Fibroblast of skin of left biceps (primary cell): ENCODE measurements around the gene MPV17L.
"Not testable (repeated sequence)": the region's sequence is repeated elsewhere in the genome, so short reads cannot be mapped to it uniquely, and the experiment has no call there.

Experiments
- DNase-seq, 2 experiments: peaks; one replicate each; pipeline ENCODE4 v3.0.0-alpha.2; 2013; ENCODE audit warnings: low read depth in 2 of 2

MPV17L gene

DNA sequence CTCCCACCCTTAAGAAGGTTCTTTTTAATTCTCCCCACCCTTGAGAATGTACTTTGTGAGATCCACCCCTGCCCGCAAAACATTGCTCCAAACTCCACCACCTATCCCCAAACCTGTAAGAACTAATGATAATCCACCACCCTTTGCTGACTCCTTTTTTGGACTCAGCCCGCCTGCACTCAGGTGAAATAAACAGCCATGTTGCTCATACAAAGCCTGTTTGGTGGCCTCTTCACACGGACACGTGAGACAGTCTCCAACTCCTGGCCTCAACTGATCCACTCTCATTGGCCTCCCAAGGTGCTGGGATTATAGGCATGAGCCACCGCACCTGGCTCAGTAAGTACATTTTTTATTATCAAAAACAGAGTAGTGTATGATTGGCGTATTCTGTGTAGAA is 13.9 kb downstream of the MPV17L start:
- not testable (repeated sequence) for DNase-seq

- no peak for DNase-seq
These were observed 20.0 kb downstream of the MPV17L start for GRCh38 chr16:15415511-15415985.

GRCh38 chr16:15417197-15417596 is 21.6 kb downstream of the MPV17L start:
- no peak for DNase-seq

GRCh38 chr16:15418206-15418605 is 22.7 kb downstream of the MPV17L start:
- DNase-seq, result no peak

DNA sequence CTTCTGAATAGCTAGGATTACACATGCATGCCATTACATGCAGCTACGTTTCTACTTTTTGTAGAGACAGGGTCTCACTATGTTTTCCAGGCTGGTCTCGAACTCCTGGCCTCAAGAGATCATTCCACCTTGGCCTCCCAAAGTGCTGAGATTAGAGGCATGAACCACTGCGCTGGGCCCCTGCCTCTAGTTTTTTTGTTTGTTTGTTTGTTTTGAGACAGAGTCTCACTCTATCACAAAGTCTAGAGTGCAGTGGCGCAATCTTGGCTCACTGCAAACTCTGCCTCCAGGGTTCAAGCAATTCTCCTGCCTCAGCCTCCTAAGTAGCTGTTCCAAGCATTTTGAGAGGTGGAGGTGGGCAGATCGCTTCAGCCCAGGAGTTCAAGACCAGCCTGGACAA is 26.1 kb downstream of the MPV17L start:
- not testable (repeated sequence) for DNase-seq

GRCh38 chr16:15422222-15422621 is 26.7 kb downstream of the MPV17L start:
- DNase-seq, result no peak

- no peak for DNase-seq
These were observed 30.3 kb downstream of the MPV17L start for GRCh38 chr16:15425861-15426260.

GRCh38 chr16:15426796-15427195 is 31.2 kb downstream of the MPV17L start:
- DNase-seq, result no peak

DNA sequence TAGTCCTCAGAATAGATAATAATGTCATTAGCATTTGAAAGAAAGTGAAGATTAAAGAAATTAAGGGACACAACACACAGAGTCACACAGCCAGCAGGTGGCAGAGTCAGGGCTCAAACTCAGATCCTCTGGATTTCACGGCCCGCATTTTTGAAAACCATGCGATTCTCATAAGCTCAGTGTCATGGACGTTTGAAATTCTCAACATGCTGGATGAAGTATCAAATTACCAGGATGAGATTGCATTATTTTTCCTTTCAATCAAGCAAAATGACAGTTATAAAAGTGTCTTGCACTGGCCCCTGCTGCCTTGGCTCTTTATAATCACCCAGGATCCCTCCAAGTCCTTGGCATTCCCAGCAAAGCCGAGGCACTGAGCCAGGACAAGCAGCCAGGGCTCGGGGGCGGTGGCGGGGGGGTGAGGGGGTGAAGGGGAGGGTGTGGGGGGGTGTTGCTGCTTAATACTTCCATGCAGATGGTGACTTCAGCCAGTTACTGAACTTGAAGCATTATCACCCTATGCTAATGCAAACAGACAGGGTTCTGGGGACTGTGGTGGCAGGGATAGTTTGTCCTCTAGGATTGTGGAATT is 32.2 kb downstream of the MPV17L start:
- DNase-seq, result peak; percentile 73 to 77

DNA sequence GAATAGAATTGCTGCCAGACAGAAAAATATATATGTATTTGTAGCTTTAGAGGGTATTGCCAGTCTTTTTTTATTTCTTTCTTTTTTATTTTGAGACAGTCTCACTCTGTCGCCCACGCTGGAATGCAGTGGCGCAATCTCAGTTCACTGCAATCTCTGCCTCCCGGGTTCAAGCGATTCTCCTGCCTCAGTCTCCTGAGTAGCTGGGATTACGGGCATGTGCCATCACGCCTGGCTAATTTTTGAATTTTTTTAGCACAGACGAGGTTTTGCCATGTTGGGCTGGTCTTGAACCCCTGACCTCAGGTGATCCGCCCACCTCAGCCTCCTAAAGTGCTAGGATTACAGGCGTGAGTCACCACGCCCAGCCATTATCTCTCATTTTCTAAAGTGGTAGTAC is 35.3 kb downstream of the MPV17L start:
- not testable (repeated sequence) for DNase-seq

DNA sequence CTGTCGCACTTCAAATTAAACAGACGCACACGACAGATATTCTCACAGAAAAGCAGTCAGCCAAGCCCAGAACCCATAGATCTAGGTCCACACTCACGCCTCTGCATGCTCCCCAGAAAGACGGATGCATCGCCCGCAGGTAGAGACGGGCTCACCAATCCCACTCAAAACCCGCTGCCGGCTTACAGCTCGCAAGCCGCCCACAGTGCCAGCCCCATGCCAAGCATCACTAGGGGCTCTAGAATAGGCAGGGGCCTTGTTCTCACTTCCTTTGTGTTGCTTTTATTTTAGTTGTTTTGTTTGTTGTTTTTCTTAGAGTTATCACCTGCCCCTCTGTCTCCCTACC is 38.5 kb downstream of the MPV17L start:
- DNase-seq, result no peak

GRCh38 chr16:15434425-15435215 is 39.1 kb downstream of the MPV17L start, which contains the start of gene BMERB1:
TSS of gene BMERB1 (plus strand) at chr16:15434588. CDS start at chr16:15434654, 66 bp downstream.
- DNase-seq, result peak; percentile 55 to 58

DNA sequence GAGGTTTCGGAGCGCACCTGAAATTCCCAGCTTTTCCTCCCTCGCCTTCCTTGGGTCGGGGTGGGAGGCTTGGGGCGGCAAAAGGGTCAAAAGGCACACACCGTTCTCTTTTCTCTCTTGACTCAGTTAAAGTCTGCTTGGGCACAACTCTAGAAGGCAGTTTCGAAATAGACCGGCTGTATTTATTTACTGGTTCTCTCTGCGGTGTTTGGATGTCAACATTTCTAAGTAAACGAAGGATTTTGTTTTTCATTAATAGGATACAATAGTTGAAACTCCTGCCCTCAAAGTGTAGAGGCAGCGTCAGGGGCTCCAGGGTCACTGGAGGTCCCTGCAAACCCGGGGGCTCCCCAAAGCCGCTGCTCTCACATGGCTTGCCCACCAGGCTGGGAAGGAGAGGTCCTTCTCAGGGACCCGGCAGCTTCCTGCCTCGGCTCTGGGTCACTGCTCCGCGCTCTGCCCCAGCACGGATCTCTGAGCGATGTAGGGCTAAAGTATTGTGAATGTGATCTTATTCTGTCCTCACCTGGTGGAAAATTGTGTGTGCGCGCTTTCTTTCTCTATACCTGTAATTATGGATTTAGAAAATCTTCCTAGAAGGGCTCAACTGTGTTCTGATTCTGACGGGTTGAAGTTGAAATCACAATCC is 39.8 kb downstream of the MPV17L start:
- DNase-seq, result no peak

GRCh38 chr16:15439102-15439501 is 43.5 kb downstream of the MPV17L start:
- DNase-seq, result no peak

DNA sequence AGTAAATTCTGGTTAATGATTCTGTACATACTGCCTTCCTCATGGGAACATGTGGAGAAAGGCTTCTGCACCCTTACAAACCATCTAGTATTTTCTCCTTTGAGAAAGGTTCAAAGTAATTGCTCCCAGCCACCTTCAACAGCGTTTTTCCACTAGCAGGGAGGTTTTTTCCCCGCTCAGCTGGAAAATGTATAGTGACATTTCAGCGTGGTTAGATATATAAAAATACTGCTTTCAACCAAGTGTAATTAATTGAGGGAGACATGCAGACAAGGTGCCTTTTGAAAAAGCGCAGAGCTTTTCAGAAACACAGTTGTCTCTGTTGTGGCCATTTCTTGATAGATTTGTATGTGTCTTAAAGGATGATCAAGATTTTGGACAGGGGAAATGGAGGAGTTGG is 44.0 kb downstream of the MPV17L start:
- DNase-seq, result no peak

DNA sequence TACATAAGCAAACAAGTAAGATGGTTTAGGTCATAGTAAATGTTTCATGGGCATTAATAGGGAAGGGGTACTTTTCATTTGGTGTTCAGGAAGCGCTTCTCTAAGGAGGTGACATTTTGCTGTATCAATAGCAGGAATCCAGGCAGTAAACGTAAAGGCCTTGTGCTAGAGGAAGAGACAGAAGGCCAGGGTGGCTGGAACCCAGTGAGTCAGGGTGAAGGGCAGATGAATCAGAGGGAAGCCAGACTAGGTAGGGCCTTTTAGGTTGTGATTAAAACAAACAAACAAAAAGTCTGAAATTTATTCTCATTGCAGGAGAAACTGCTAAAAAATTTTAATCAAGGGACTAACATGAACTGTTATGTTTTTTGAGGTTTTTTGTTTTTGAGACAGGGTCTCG is 45.3 kb downstream of the MPV17L start:
- DNase-seq, result no peak

GRCh38 chr16:15442140-15442539 is 46.6 kb downstream of the MPV17L start:
- not testable (repeated sequence) for DNase-seq

- no peak for DNase-seq
These were observed 48.2 kb downstream of the MPV17L start for GRCh38 chr16:15443753-15444152.

DNA sequence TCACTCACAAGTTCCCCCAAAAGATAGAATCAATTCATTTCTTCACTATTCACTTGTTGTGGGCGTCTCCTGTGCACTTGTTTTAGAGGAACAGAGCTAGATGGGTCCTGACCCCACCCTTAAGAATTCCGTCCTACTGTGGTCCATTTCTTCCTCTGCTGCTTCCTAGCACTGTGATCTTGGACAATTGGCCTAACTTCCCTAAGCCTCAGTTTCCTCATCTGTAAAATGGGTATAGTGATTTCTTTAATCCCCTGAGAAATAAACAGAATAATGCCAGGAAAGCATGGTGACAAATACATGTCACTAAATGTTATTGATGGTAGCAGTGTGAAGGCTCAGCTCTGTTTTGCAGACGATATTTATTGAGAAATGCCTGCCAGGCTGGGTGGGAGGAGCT is 48.7 kb downstream of the MPV17L start:
- no peak for DNase-seq

DNA sequence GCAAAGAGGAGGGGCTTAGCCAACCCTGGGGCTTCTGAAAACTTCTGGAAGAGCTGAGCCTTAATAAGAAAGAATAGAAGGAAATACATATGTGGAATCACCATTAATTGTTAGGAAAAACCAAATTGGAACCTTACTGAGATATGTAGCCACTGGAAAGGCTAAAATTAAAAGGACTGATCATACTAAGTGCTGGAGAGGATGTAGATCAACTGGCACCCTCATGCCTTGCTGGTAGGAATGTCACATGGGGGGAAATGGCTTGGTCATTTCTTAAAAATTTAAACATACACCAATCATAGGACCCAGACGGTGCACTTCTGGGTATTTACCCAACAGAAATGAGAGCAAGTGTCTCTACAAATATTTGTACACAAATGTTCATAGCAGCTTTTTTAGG is 49.9 kb downstream of the MPV17L start:
- no peak for DNase-seq

DNA sequence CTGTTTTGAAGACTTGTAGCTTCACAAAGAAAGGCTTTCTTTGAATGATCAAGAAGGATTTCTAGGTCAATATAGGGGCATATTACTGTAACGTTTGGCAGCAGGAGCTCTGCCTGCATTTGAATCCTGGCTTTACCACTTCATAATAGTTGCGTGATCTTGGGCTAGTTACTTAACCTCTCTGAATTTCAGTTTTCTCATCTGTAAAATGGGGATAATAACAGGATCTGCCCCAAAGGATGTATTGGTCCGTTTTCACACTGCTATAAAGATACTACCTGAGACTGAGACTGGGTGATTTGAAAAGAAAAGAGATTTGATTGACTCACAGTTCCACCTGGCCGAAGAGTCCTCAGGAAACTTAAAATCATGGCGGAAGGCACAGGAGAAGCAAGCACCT is 51.3 kb downstream of the MPV17L start:
- DNase-seq, result no peak

GRCh38 chr16:15450624-15451023 is 55.1 kb downstream of the MPV17L start:
- no peak for DNase-seq
